ENCODE measurements around the gene ALX4.

Gene ALX4

DNA sequence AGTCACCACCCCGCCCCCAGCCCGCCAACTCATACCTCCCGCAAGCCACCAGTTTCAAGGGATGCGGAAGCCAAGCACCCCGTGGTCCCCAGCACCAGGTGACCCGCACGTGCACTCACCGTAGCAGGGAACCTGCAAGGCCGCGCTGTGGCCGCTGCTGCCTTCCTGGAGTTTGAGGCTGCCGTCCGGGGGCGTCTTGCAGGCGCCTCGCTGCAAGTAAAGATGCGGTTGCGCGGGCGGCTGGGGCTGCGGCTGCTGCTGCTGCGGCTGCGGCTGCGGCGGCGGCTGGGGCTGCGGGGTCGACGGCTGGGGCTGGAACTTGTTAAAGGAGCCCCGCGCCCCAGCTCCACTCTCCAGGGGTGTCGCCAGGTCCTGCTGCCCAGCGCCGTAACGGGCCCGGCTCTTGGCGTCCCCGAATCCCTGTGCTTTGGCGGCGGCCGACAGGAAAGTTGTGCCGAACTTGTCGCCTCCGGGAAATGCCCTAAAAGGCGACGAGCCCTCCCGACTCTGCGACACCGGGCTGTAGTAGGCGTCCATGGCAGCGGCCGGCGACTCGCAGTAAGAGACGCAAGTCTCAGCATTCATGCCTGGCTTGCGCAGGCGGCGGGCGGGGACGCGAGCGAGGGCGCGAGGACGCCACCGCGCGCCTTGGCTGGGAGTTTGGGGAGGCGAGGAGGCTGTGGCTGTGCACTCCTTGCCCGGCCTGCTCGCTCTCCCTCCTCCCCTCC is at the start of gene ALX4:
ALX4 (minus strand) TSS at position 662 of the 728 bp plus-strand sequence; CDS start at position 585, 77 bp downstream.
- no peak for DNase-seq (ENCODE audit: low read depth in 2 of 2)

GRCh38 chr11:44359162-44359561 is 49.2 kb upstream of the ALX4 start:
- no peak for DNase-seq (ENCODE audit: low read depth in 2 of 2)

DNA sequence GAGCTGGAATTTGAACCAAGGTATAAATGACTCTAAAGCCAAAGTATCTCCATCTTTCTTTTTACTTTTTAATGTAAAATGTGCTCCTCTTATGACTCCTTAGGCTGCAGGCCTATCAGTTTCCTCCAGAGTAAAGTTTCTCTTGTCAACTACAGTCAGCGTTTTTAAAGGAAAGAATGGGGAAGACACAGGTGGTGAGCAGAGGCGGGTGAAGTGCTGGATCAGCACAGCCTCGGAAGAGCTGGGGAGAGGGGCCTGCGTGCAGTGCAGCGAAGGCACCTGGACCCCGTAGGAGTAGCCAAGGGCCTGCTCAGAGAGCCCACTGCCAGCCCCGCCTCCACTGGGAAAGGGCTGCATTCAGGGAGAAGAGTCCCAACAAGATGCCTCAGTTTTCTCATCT is 48.8 kb upstream of the ALX4 start:
- DNase-seq (ENCODE audit: low read depth in 2 of 2), result no peak

DNA sequence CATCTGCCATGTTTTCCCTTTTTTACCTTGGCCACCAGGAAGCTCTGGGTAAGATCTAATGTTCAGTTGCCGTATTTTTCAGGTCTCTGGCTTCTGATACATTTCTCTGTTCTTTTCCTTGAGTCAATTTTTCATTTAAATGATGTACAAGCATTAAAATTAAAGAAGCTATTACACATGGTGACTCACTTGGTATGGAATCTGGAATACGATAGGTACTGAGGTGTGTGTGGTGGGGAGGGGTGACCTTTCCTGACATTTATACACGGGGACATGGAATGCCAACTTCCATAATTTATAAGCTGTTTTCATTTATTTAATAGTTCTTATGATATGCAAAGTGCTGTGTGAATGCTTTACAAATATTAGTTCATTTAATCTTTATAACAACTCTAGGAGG is 47.8 kb upstream of the ALX4 start:
- no peak for DNase-seq (ENCODE audit: low read depth in 2 of 2)

- no peak for DNase-seq (ENCODE audit: low read depth in 2 of 2)
Measured at GRCh38 chr11:44356351-44356750, 46.4 kb upstream of the ALX4 start.

DNA sequence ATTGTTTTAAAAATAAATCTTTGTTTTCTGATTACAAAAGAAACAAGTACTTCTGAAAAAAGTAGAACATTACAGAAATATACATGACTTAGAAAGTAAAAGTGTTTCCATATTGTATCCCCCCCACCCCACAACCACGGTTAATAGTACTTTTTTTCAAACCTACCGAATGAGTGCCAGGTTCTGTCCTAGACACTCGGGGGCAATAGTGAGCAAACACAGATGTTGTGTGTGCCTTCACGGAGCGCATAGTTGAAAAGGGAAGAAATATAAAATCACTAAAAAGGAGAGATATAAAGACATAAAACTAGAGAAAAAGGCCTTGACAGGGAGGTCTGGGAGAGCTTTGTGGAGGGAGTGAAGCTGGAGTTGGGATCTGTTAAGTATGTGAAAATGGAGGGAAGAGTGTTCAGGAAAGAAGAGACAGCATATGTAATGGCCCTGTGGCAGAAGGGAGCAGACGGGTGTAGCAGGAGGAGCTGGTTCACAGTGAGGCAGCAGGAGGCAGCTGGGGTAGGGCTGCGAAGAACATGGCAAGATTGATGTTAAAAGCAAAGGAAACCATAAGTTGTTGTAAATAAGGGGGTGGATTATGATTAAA is 42.1 kb upstream of the ALX4 start:
- no peak for DNase-seq (ENCODE audit: low read depth in 2 of 2)

DNA sequence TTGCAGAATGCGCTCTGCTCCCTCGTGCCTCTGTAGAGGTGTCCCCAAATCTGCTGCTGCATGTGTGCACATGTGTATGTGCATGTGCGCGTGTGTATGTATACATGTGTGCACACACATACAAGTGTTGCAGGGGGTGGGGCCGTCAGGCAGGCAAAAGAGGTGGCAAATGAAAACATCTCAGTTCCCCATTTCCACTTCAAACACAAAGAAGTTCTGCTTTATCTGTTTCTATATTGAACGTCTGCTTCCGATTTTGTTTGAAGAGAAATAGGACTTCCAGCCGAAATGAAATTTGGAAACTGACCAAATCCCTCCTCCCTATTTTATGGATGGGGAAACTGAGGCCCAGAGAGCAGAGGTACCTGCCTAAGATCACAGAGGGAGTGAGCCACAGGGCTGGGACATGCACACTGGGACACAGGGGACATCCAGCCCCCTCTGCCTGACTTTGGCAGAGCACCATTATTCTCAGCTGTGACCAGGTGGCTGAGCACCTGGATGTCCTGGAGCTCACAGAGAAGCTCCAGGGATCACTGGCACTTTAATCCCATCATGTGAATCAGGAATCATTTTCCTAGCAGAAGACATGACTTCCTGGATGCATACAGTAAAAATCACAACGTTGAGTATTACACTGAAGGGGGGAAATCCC is 41.2 kb upstream of the ALX4 start:
- DNase-seq (ENCODE audit: low read depth in 2 of 2), result no peak

DNA sequence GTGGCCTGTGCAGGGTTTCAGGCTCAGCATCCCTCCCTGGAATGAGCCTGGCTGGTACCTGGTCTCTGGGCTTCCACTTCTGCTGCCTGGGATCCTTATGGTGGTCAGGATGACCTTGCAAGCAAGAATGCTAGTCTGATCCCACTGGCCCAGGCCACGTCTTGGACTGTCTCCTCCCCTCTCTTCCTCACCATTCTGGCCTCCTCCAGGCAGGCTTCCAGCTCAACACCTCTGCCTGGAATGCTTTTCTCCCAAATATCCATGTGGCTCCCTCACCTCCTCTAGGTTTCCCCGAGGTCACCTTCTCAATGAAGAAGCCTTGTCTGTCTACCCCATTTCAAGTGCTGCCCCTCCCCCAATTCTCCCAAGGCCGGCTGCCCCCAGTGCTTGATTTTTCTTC is 39.4 kb upstream of the ALX4 start:
- no peak for DNase-seq (ENCODE audit: low read depth in 2 of 2)

DNA sequence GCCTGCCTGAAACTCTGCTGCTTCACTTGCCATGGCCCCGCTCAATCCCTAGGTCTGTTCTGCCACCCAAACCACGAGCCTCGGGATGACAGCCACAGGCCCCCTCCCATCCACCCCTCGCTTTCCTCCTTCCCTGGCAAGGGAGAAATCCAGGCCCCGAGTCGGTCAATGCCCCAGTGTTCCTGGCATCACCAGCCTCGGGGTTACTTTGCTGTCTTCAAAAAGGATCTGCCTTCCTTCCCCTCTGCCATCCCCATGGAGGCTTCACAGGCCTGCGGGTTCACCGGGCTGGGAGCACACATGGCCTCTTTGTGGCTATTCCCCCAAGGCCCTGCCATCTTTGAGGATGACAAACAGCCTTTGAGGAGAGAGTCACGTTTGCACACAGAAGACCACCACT is 38.8 kb upstream of the ALX4 start:
- DNase-seq (ENCODE audit: low read depth in 2 of 2), result no peak

GRCh38 chr11:44348114-44348513 is 38.2 kb upstream of the ALX4 start:
- DNase-seq (ENCODE audit: low read depth in 2 of 2), result no peak

GRCh38 chr11:44347538-44347937 is 37.6 kb upstream of the ALX4 start:
- DNase-seq (ENCODE audit: low read depth in 2 of 2), result no peak

DNA sequence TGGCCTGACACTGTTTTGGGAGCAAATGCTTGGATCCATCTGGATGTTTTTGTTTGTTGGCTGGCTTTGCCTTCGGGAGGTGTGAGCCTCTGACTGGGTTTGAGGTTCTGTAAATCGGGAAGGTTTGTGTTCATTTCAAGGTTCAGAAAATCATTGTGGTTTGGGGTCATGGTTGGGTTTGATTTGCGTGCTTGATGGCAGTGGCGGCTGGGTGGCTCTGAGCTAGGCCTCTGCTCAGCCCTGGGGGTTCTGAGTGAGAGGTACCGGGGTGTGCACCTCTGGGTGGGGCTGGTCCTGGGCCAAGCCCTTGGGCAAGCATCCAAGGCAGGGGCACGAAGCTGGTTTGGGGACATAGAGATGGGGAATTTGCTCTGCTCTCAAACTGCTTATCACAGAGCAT is 37.0 kb upstream of the ALX4 start:
- no peak for DNase-seq (ENCODE audit: low read depth in 2 of 2)

- no peak for DNase-seq (ENCODE audit: low read depth in 2 of 2)
Measured at GRCh38 chr11:44345781-44346180, 35.8 kb upstream of the ALX4 start.

DNA sequence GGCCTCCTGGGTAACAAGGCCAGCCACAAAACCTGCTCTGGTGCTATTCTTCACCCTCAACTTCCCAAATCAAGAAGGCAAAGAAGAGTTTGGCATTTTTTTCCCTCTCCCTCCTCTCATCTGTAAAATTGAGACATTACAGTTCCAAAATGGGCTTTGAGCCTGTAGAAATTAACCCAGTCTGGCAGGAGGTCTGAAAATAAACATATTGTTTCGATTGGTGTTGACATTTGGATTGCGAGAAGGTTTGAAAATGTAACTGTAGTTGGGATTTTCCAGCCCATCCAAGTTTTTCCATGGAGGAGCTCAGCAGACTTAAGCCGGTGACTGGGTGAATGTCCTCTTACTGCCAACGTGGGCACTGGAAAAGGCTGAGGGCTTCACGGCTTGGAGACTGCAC is 35.0 kb upstream of the ALX4 start:
- DNase-seq (ENCODE audit: low read depth in 2 of 2), result no peak

DNA sequence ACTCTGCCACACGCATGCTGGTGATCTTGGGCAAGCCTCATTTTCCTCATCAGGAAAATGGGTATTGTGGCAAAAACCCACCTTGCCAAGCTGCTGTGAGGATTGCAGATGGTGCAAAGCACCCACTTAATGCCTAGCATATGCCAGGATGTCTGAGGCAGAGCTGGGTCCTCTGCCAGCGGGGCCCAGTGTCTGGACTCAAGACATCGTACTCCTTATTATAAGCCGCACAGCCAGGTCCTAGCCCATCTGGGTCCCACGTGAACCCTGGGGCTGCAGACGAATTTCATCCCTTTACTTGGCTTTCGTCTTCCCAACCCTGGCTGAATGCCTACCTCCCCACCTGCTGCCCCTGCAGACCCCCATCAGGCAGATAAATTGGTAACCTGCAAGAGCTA is 34.5 kb upstream of the ALX4 start:
- DNase-seq (ENCODE audit: low read depth in 2 of 2), result no peak

DNA sequence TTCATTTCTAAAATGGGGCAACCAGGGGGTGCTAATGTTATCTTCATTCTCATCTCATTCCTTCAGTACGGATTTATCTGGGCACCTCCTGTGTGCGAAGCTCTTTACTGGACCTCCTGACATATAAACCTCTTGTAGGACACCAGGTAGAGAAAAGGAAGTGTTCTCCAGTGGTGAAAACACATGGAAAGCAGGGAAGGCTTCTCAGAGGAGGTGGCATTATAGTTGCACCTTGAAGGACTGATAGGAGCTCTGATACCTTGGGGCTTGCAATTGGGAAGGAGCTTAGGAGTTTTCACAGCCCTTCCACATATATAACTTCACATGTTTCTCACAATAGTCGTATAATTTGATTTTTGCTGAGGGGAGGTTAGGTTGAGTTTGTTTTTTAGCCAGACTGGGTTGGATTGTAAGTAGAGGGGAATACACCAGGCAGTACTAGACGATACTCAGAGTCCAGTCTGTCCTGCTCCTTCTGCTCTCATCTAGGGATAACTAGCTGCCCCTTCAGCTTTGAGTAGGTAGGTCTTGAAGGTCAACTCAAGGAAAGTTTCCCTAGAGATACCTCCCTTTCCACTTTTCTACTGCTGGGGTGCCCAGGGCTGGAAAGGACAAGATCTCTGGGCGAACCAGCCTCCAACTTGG is 34.0 kb upstream of the ALX4 start:
- DNase-seq (ENCODE audit: low read depth in 2 of 2), result no peak

DNA sequence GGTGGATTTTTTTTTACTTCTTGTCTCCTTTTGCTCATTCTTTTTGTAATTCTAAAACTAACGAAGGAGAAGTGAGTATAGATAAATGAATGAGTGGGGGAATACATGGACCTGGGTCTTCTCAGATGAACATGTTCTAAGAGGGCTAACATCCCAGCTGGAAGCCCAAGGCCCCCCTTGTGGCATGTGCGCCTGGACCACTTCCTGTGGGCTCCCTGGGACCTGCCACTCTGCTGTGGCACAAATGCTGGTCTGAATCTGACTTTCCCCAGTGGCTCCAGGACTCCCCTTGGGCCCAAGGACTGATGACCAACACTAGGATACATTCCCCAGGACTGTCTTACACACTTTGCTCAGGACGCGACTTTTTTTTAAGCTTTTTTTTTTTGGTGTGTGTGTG is 32.7 kb upstream of the ALX4 start:
- DNase-seq (ENCODE audit: low read depth in 2 of 2), result no peak

- DNase-seq (ENCODE audit: low read depth in 2 of 2), result no peak
Measured at GRCh38 chr11:44340656-44341055, 30.7 kb upstream of the ALX4 start.

DNA sequence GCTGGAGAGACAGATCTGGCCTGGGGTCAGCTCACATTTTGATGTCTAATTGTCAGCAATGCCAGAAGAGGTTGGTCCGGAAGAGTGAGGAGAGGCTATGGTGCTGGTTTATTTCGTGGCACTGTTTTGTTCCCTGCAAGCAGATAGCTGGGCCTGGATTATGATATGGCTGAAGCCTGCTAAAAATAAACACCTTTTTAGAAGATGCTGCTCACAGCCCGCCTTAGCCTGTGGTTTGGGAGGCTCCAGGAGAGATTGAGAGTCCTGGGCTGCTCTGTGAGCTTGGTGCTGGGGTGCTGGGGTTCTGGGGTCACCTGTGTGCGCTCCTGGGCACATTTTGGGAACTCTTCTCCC is 29.6 kb upstream of the ALX4 start:
- no peak for DNase-seq (ENCODE audit: low read depth in 2 of 2)

- DNase-seq (ENCODE audit: low read depth in 2 of 2), result no peak
Measured at GRCh38 chr11:44338698-44339529, 29.0 kb upstream of the ALX4 start.

DNA sequence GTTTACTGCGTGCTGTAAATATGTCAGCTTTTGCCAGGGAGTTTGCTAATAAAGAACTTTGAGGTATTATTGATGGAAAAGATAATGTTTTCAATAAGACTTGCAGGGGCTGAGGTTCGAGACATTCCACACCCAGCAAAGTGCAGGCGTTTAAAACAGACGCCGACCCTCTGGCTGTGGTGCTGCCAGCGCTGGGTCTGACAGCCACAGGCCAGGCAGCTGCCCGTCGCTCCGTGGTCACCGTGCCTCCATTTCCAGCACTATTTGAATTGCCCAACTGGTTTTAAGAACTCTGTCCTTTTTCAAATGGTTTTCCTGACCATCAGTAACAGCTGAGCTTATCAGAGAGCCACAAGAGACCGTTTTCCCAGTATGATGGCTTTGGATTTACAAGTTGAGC is 28.1 kb upstream of the ALX4 start:
- DNase-seq (ENCODE audit: low read depth in 2 of 2), result no peak

DNA sequence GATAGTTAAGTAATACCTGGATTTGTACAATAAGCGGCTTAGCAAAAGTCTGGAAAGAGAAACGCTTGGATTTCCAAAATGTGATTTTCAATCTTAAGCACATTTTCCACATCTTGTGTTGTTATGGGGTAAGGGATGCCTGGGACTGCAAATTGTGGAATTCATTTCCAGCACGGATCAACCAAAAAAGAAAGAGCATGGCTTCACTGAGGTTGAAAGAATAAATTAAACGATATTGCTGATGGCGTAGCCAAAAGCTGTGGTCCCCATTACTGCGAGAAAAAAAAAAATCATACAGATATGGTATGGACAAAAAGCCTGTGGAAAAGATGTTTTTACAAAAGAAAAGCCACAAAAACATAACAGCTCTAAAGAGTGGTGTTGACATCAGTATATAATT is 26.0 kb upstream of the ALX4 start:
- no peak for DNase-seq (ENCODE audit: low read depth in 2 of 2)

All from fibroblast of skin of left quadriceps (primary cell).